ENCODE results near the gene CFAP161.

GRCh38 chr15:81146466-81146865 is 12.4 kb downstream of the CFAP161 start:
- TF ChIP-seq EED (CRISPR knock-in tag; IDR thresholded peaks at IDR 0.05), result no peak
- TF ChIP-seq, protein P1, sequence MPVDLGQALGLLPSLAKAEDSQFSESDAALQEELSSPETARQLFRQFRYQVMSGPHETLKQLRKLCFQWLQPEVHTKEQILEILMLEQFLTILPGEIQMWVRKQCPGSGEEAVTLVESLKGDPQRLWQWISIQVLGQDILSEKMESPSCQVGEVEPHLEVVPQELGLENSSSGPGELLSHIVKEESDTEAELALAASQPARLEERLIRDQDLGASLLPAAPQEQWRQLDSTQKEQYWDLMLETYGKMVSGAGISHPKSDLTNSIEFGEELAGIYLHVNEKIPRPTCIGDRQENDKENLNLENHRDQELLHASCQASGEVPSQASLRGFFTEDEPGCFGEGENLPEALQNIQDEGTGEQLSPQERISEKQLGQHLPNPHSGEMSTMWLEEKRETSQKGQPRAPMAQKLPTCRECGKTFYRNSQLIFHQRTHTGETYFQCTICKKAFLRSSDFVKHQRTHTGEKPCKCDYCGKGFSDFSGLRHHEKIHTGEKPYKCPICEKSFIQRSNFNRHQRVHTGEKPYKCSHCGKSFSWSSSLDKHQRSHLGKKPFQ (CRISPR knock-in tag; IDR thresholded peaks at IDR 0.05; ENCODE audit: insufficient replicate concordance), result no peak
- TF ChIP-seq, protein P2, sequence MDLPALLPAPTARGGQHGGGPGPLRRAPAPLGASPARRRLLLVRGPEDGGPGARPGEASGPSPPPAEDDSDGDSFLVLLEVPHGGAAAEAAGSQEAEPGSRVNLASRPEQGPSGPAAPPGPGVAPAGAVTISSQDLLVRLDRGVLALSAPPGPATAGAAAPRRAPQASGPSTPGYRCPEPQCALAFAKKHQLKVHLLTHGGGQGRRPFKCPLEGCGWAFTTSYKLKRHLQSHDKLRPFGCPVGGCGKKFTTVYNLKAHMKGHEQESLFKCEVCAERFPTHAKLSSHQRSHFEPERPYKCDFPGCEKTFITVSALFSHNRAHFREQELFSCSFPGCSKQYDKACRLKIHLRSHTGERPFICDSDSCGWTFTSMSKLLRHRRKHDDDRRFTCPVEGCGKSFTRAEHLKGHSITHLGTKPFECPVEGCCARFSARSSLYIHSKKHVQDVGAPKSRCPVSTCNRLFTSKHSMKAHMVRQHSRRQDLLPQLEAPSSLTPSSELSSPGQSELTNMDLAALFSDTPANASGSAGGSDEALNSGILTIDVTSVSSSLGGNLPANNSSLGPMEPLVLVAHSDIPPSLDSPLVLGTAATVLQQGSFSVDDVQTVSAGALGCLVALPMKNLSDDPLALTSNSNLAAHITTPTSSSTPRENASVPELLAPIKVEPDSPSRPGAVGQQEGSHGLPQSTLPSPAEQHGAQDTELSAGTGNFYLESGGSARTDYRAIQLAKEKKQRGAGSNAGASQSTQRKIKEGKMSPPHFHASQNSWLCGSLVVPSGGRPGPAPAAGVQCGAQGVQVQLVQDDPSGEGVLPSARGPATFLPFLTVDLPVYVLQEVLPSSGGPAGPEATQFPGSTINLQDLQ (CRISPR knock-in tag; IDR thresholded peaks at IDR 0.05), result no peak
- no peak for TF ChIP-seq ATF7 (IDR thresholded peaks at IDR 0.05)
- TF ChIP-seq ATF7 (CRISPR knock-in tag; IDR thresholded peaks at IDR 0.05), result no peak
- TF ChIP-seq NR2F2 (IDR thresholded peaks at IDR 0.05; ENCODE audit: borderline replicate concordance, low read depth), result no peak
- TF ChIP-seq, protein P3, sequence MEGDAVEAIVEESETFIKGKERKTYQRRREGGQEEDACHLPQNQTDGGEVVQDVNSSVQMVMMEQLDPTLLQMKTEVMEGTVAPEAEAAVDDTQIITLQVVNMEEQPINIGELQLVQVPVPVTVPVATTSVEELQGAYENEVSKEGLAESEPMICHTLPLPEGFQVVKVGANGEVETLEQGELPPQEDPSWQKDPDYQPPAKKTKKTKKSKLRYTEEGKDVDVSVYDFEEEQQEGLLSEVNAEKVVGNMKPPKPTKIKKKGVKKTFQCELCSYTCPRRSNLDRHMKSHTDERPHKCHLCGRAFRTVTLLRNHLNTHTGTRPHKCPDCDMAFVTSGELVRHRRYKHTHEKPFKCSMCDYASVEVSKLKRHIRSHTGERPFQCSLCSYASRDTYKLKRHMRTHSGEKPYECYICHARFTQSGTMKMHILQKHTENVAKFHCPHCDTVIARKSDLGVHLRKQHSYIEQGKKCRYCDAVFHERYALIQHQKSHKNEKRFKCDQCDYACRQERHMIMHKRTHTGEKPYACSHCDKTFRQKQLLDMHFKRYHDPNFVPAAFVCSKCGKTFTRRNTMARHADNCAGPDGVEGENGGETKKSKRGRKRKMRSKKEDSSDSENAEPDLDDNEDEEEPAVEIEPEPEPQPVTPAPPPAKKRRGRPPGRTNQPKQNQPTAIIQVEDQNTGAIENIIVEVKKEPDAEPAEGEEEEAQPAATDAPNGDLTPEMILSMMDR (CRISPR knock-in tag; IDR thresholded peaks at IDR 0.05), result no peak
- TF ChIP-seq, protein P4, sequence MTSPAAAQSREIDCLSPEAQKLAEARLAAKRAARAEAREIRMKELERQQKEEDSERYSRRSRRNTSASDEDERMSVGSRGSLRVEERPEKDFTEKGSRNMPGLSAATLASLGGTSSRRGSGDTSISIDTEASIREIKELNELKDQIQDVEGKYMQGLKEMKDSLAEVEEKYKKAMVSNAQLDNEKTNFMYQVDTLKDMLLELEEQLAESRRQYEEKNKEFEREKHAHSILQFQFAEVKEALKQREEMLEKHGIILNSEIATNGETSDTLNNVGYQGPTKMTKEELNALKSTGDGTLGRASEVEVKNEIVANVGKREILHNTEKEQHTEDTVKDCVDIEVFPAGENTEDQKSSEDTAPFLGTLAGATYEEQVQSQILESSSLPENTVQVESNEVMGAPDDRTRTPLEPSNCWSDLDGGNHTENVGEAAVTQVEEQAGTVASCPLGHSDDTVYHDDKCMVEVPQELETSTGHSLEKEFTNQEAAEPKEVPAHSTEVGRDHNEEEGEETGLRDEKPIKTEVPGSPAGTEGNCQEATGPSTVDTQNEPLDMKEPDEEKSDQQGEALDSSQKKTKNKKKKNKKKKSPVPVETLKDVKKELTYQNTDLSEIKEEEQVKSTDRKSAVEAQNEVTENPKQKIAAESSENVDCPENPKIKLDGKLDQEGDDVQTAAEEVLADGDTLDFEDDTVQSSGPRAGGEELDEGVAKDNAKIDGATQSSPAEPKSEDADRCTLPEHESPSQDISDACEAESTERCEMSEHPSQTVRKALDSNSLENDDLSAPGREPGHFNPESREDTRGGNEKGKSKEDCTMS (CRISPR knock-in tag; conservative IDR thresholded peaks at IDR 0.05), result no peak
- TF ChIP-seq RFX5 (IDR thresholded peaks at IDR 0.05; ENCODE audit: low read depth, low read length), result no peak
- TF ChIP-seq CREM (IDR thresholded peaks at IDR 0.05), result no peak
- no peak for TF ChIP-seq CREM (CRISPR knock-in tag; IDR thresholded peaks at IDR 0.05)
- TF ChIP-seq ZNF382 (CRISPR knock-in tag; IDR thresholded peaks at IDR 0.05; ENCODE audit: borderline replicate concordance), result no peak

All from HepG2 (cell line).